Kasumi-1 (cell line): ENCODE results near the gene BCL2L1.

ENCODE experiments used
- DNase-seq, 2 experiments: peaks; one replicate each; lab custom pipeline; 2025; lab: John Stamatoyannopoulos, UW

The BCL2L1 gene

DNA sequence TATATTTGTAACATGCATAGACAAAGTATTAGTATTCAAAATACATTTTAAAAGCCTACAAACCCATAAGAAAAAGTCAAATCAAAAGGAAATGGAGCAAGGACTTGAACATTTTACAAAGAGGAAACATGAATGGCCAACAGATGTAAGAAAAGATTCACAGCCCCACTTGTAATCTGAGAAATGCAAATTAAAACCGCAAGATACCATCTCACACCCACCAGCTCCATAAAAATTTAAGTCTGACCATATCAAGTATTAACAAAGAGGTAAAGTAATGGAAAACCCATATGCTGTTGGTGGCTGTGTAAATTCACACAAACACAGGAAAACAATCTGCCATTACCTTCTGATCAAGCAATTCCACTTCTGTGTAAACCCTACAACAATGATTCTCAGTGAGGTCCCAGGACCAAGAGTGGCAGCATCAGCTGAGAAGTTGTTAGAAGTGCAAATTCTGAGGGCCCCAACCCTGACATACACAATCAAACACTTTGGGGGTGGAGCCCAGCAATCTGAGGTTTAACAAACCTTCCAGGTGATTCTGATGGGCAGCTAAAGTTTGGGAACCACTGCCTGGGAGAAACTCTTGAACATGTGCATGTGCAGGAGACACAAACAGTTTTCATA is 30.9 kb downstream of the BCL2L1 start:
- DNase-seq: peak; percentile 15 to 16

DNA sequence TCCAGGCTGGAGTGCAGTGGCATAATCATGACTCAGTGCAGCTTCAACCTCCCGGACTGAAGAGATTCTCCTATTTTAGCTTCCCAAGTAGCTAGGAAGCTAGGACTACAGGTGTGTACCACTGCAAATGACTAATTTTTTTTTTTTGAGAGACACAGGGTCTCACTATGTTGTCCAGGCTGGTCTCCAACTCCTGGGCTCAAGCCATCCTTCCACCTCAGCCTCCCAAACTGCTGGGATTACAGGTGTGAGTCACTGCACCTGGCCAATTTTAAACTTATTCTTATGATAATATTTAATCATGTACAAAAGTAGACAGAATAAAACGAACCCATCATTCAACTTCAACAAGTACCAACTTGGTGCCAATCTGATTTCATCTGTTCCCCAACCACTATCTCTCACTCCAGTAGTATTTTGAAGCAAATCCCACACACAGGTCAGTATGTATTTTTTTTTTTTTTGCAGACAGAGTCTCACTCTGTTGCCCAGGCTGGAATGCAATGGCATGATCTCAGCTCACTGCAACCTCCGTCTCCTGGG is 32.5 kb downstream of the BCL2L1 start:
- no peak for DNase-seq

DNA sequence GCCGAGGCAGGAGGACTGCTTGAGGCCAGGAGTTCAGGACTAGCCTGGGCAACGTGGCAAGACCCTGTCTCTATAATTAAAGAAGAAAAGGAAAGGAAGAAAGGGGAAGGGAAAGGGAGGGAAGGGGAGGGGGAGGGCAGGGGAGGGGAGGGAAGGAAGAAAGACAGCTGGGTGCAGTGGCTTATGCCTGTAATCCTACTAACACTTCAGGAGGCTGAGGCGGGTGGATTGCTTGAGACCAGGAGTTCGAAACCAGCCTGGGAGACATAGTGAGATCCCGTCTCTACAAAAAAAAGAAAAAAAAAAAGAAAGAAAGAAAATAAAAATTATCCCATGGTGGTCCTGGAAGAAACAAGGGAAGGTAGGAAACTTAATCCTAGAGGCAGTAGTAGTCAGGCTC is 33.5 kb downstream of the BCL2L1 start:
- no peak for DNase-seq

DNA sequence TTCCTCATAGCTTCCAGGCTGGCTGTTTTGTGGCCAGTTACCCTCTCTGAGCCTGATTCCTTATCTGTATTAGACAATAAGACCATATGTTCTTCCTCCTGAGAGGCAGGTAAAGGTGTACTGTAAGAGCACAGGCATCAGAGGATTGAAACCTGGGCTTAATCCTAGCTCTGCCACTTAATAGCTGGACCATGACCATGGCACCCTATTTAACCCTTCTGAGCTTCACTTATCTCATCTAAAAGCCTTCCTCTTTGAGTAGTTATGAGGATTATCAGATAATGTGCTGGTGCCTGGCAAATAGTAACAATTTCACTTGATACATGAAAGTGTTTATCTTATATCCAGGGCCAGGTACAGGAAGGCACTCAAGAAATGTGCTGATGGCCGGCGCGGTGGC is 34.9 kb downstream of the BCL2L1 start:
- DNase-seq: no peak

DNA sequence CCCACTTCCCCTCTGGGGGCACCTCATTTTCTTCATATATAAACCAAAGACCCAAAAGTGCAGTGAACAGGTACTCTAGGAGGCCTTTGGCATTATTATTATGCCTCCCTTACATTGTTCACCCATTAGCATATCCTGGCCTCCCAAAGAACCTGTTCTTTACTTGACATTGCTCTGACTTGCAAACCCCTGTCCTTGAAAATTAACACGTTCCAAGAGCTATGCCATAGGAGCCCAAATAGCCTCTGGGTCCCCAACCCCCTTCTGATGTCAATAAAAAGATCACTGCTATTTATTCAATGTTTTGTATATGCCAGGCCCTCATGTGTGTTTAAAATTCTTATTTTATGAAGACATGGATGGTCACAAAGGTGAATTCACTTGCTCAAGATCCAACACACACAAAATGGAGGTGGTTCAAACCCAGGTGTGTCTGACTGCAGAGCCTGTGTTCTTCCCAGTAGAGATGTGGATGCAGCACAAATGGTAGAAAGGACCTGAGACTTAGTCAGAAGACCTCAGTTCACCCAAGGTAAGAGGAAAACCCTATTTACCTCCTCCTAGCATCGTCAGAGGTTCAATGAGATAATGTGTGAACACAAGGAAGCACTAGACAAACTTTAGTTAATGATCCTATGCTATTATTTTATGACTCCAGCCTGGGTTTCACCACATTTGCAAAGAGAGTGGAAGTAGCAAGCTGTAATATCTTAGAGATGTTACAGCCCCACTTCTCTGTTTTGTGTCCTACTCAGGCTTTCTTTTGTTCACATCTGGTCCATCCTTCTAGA is 36.6 kb downstream of the BCL2L1 start:
- DNase-seq: no peak

DNA sequence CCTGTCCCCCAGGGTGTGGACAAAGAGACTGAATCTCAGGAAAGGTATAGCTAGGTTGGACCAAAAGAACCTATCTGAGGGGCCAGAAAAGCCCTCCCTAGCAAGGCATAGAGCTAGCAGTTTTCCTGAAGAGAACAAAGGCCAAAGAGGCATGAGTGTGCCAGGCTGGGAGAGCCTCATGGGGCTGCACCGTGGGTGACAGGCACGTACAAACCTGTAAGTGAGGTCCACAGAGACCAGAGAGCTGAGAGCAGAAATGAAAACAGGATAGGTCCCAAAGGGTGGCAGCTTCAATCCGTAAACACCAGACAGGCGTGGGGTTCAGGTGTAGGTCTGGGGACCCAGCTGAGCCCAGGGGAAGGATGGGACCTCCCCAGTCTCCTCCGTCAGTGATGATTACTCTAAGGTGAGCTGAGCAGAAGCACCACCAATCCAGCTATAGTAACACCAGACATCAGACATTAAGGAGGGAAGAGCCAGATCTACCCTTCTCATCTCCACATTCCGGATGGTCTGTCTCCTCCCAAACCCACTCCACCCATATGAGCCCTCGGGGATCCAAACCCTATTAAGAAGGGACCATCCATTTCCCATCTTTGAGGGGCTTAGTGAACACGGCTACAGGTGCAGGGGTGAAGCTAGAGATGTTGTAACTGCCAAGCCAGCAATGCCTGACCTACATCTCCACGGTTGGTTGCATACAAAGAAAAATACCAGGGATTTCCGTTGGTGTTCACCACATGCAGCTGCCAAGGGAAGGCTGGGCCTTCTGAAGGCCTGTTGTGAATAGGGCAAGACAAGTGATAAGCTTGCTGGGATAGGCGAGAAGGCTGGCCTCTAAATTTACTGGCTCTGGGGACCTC is 38.3 kb downstream of the BCL2L1 start:
- no peak for DNase-seq

DNA sequence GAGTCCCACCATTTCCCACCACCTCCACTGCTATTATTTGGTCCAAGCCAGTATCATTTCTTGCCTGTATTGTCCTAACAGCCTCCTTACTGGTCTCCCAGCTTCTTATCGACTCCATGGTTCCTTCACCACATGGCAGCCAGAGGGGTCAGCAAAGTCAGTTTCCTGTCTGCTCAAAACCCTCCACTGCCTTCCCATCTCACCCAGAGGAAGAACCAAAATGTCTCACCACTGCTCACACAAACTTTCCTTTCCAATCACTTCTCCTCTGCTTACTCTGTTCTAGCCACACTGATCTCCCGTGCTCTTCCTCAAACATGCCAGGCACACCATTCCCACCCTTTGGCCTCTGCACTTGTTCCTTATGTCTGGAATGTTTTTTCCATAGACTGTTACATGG is 39.7 kb downstream of the BCL2L1 start:
- DNase-seq: no peak

DNA sequence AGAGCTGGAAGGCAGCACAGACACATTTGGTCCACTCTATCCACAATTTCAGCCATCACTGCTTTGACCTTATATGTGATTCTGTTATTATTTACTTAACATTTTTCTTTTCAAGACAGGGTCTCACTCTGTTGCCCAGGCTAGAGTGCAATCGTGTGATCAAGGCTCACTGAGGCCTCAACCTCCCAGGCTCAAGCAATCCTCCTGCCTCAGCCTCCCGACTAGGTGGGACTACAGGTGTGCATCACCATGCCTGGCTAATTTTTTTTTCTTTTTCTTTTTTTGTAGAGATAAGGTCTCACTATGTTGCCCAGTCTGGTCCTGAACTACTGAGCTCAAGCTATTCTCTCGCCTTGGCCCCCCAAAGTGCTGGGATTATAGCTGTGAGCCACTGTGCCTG is 40.3 kb downstream of the BCL2L1 start:
- no peak for DNase-seq

DNA sequence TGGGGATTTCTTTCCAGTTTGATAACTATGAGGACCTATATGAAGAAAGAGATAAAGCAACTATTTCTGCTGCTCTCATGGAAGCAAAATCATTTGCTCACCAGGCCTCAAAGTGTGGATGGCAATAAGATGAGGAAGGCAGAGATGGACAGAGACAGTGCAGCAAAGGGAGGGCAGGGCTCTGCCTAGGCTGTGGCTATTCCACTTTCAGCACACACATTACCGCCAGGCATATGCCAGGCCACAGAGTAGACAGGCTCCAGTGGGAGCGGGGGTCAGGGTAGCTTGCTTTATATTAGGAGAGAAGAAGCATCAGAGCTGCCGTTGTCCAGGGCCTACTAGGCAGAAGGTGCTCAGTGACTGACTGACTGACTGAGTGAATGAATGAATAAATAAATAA is 40.9 kb downstream of the BCL2L1 start:
- no peak for DNase-seq

DNA sequence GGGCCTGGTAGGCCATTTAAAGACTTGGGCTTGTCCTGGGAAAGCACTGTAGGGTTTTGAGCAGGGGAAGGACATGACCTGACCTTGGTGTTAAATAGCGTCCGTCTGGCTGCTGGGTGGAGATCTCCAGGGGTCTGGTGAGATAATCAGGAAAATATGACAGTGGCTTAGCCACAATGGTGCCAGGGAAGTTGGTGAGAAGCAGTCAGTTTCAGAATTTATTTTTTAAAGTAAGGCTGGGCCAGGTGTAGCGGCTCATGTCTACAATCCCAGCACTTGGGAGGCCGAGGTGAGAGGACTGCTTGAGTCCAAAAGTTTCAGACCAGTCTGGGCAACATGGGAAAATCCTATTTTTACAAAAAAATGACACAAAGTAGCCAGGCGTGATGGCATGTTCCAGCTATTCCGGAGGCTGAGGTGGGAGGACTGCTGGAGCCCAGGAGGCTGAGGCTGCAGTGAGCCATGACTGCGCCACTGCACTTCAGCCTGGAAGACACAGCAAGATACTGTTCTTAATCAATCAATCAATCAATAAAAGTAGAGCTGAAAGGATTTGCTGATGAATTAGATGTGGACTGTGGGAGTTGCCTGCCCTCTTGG is 41.4 kb downstream of the BCL2L1 start:
- DNase-seq: no peak

DNA sequence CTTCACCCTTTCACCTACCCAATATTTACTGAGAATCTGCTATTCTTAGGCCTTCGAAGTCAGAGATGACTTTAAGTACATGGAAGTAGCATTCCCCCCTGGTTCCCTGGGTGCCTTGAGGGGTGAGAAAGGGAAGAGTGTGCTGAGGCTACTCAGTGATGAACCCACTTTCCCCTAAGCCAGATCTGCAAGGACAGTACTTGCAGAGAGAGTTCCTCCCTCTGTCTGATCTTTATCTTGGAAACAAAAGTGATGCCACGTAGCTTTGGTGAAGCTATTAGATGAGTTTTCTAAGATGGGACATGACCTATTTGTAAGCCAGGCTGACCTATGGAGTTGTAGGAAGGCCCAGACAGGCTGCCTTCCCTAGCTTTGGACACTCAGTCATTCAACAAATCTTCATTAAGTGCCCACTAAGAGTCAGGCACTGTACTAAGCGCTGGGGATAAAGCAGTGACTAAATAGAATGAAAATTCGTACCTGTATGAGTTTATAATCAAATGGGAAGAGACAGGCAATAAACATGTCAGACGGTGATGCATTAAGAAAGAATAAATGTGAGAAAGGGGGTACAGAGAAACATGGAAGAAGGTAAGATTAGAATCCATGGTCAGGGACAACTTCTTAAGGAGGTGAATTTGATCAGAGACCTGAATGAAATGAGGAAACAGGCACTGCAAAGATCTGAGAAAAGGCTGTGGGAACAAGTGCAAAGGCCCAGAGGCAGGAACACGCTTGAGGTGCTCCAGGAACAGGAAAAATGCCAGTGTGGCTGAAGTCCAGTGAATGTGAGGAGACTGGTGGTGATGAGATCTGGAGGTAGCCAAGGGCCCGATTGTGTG is 42.2 kb downstream of the BCL2L1 start:
- DNase-seq: no peak

DNA sequence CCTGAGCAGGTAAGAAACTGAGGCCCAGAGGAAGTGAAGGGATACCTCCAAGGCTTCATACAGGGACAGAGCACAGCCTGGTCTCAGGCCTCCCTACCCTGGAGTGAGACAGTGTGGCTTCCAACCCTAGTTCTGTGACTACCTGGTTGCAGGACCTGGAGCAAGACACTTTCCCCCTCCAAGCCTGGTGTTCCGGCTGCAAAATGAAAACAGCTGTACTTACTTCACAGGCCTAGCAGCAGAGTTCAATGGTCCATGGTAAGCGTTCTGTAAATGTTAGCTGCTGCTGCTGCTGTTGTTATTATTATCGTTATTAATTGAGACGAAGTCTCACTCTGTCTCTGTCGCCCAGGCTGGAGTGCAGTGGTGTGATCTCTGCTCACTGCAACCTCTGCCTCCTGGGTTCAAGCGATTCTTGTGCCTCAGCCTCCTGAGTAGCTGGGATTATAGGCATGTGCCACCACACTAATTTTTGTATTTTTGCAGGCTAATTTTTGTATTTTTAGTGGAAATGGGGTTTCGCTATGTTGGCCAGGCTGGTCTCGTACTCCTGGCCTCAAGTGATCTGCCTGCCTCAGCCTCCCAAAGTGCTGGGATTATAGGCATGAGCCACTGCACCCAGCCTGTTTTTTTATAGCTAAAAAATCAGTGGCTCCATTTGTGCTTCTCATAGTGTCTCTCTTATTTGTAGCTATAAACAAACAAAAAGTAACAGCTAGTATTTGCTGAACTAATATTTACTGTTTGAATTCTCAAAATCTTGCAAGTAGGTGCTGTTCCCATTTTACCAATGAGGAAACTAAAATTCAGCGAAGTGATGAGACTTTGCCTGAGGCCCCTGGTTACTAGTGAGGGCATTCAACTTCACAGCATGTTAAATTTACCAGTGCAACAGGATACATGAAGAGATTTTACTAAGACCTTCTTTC is 43.0 kb downstream of the BCL2L1 start:
- DNase-seq: no peak

DNA sequence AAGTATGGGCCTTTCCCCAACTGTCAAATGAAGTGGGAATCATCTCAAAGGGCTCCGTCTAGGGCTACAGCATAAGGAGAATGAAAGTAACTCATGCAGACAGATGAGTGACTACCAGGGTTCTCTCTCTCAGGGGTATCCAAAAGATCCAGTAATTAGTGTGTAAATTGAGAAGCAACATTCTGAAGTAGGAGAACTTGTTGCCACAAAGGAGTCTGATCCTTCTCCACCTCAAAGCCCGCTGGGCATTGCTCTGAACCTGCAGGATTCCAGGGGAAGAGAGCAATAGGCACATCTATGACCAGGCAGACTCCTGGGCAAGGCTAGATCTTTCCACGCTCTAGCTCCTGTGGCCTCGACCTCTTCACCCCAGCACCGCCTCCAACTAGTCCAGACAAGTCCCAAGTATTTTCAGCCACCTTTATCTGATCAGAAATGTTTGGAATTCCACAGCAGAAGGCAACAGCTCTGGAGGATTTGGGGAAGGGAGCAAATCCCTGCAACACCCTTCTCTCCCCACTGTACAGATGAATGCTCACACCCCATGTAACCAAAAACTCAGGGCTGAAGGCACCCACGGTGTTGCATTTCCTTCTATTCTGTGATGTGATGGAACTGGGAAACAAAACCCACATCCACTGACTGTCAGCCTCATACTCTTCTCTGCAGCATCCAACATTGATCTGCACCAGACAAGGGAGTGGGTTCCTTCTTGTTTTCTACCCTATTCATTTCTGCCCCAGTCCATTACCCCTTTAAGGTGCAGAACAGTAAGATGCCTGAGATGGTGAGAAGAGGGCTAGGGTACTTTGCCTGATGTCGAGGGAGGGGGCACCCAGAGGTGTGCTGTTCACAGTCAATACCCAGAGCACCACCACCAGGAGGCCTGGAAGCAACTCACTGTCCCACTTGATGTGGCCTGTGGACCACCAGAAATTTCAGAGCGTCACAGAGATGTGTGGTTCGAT is 44.0 kb downstream of the BCL2L1 start:
- no peak for DNase-seq

DNA sequence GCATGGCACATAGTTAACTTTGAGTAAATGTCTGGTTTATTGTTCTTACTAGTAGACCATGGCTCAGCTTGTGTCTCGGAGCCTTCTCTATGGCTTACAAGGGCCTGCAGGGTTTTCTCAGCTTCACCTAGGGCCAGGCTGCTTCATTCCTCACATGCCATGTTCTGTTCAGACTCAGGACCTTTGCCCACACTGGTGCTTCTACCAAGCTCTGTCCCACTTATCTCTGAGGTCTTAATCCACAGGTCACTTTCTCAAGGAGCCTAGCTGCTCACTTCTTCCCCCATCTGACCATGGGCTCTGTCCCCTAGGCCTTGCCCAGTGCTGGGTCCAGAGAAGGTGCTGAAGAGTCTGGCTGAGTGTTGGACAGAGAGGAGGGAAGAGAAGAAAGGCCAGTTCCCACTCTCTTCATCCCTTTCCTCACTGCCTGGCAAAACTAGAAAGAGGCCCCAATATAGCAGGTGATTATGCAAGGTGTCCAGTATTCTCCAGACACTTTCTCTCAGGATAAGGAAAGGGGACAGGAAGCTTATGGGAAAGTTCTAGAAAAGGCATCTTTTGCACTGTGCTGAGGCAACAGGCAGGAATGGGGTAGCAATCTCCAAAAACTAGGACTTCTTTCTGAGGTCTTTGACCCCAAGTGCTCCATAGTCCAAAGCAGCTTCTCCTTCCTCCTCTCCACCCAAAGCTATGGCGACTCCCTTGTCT is 45.0 kb downstream of the BCL2L1 start:
- no peak for DNase-seq

DNA sequence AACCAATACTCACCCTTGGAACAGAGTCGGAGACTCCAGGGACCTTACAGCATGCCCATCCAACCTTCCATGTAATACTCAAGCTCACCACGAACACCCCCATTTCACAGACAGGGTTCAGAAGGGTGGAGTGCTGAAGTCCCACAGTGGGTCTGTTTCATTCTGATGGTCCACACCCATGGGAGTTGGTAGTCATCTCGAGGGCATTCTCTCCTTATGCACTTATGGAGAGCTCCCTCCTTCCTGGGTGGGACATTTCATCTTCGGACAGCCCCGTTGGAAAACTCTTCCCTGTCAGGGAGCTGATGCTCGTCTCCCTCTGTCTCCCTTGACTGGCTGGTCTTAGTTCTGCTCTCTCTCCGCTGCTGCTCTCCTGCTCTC is 46.1 kb downstream of the BCL2L1 start:
- no peak for DNase-seq

DNA sequence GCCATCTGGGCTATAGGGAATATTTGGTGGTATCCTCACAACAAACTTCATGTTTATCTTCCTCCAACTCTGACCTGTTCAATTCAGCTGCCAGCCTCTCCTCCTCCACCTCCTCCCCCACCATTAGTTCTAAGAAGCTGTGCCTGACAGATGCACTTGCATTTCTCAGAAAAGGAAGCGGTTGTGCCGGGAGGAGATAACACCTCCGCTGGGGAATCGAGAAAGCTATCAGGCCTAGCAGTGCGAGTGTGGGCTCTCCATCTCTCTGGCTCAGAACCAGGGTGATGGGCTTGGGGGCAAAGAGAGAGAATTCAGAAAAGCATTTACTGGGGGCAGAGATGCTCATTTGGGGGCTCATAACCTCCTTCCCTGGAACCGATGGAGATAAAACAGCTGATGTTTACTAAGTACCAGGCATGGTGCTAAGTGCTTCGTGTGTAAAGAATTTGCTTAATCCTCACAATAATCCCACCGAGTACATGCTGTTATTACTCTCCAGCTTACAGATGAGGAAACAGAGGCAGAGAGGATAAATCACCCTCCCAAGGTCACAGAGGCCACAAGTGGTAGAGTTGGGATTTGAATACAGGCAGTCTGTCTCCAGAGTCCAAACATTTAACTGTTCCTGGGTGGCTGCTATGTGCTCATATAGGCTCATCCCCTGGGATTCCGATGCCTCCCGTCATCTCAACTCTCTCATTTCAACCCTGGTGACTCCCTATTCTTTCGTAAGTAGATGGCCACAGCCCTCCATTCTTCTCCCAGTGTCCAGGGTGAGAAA is 46.6 kb downstream of the BCL2L1 start:
- DNase-seq: peak; percentile 88 to 93
